Measurements from ENCODE around the gene INSL3.

DNA sequence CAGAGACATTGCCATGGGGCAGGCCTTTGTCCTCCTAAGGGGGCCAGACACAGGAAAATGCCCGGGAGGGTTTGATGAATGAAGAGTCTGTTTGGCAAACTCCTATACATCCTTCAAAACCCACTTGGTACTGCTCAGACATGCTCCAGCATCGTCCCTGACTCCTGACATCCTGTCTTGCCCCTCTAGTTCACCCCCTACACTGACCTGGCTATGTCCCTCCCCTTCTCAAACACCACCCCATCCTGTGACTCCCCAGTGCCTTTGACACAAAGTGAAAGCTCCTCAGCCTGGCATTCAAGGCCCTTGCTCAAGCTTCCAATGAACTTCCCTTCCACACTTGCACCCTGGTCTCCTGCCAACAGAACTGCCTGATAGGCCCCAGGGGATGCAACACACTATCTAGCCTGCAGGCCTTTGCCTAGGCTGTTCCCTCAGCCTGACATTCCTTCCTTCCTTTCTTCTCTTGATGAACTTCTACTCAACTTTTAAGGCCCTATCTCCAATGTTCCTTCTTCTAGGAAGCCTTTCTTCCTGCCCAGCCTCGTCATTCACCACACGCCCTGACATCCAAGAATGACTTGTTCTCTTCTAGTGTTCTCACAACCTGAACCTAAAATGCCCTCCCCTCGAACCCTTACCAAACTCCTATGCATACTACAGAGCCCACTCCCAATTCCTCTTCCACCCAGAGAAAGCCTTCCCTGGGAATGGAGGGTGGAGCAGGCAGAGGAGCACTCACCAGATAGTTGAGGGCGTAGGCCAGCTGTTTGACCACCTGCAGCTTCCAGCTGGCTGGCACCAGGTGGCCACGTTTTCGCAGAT lies 14.1 kb upstream of the INSL3 start:
- TF ChIP-seq, protein P1, sequence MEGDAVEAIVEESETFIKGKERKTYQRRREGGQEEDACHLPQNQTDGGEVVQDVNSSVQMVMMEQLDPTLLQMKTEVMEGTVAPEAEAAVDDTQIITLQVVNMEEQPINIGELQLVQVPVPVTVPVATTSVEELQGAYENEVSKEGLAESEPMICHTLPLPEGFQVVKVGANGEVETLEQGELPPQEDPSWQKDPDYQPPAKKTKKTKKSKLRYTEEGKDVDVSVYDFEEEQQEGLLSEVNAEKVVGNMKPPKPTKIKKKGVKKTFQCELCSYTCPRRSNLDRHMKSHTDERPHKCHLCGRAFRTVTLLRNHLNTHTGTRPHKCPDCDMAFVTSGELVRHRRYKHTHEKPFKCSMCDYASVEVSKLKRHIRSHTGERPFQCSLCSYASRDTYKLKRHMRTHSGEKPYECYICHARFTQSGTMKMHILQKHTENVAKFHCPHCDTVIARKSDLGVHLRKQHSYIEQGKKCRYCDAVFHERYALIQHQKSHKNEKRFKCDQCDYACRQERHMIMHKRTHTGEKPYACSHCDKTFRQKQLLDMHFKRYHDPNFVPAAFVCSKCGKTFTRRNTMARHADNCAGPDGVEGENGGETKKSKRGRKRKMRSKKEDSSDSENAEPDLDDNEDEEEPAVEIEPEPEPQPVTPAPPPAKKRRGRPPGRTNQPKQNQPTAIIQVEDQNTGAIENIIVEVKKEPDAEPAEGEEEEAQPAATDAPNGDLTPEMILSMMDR (conservative IDR thresholded peaks at IDR 0.05) = no peak
- no peak for TF ChIP-seq ZFX (IDR thresholded peaks at IDR 0.05)

Measured in C4-2B (cell line).